Neuronal stem cell (in vitro differentiated cells): ENCODE data around the gene BTBD9.

Experiments
- DNase-seq: peaks from one replicate; pipeline ENCODE4 v3.0.0-alpha.2; 2013; ENCODE audit warnings: low spot score
- H2AFZ ChIP-seq: one replicate; pipeline ENCODE4 v1.6.1; 2013; ENCODE audit warnings: mild to moderate bottlenecking, low read length, inconsistent platforms
- H2AK5ac ChIP-seq: 2 replicates; pipeline ENCODE4 v1.6.1; 2013; ENCODE audit warnings: low read depth, mild to moderate bottlenecking, inconsistent platforms, low read length, moderate library complexity, mixed read lengths
- H2BK120ac ChIP-seq: 2 replicates; pipeline ENCODE4 v1.6.1; 2013; ENCODE audit warnings: low read depth, mild to moderate bottlenecking, inconsistent platforms, low read length, moderate library complexity, mixed read lengths
- H2BK12ac ChIP-seq: one replicate; pipeline ENCODE4 v1.6.1; 2013; ENCODE audit warnings: low read length, inconsistent platforms
- H2BK15ac ChIP-seq: 2 replicates; pipeline ENCODE4 v1.6.1; 2013; ENCODE audit warnings: mild to moderate bottlenecking, low read length, inconsistent platforms, mixed read lengths
- H2BK5ac ChIP-seq: one replicate; pipeline ENCODE4 v1.6.1; 2013; ENCODE audit warnings: inconsistent platforms, mild to moderate bottlenecking, low read length, moderate library complexity
- H3K14ac ChIP-seq: one replicate; pipeline ENCODE4 v1.6.1; 2013; ENCODE audit warnings: low read length, inconsistent platforms
- H3K18ac ChIP-seq: 2 replicates; pipeline ENCODE4 v1.6.1; 2013; ENCODE audit warnings: low read length, inconsistent platforms
- H3K23ac ChIP-seq: 2 replicates; pipeline ENCODE4 v1.6.1; 2013; ENCODE audit warnings: low read depth, mild to moderate bottlenecking, mixed read lengths, low read length, inconsistent platforms; ENCODE audit not compliant: poor library complexity
- H3K27ac ChIP-seq: replicated peaks from 3 replicates; pipeline ENCODE4 v1.5.1; 2013; ENCODE audit warnings: low read length, inconsistent platforms
- H3K27me3 ChIP-seq, 3 experiments: 2 replicates each; pipeline ENCODE4 v1.6.1; 2013; ENCODE audit warnings: low read length in 3 of 3, mild to moderate bottlenecking in 2 of 3, inconsistent platforms in 1 of 3, low read depth in 1 of 3, mixed read lengths in 1 of 3, moderate library complexity in 1 of 3; ENCODE audit not compliant: control insufficient read depth in 3 of 3, insufficient read depth in 3 of 3
- H3K36me3 ChIP-seq, 2 donors: replicated peaks in 1 of 2; 2 replicates each; pipeline ENCODE4 v1.6.1; 2013; ENCODE audit warnings: low read length in 2 of 2; ENCODE audit not compliant: control insufficient read depth in 2 of 2, insufficient read depth in 2 of 2
- H3K4ac ChIP-seq: 2 replicates; pipeline ENCODE4 v1.6.1; 2013; ENCODE audit warnings: inconsistent platforms, mild to moderate bottlenecking, low read length, moderate library complexity
- H3K4me1 ChIP-seq, 2 donors: 1 replicate in 1 of 2; 2 replicates in 1 of 2; pipeline ENCODE4 v1.6.1; 2013; ENCODE audit warnings: low read length in 2 of 2, low read depth in 1 of 2; ENCODE audit not compliant: control insufficient read depth in 2 of 2, insufficient read depth in 1 of 2
- H3K4me2 ChIP-seq: one replicate; pipeline ENCODE4 v1.6.1; 2013; ENCODE audit warnings: mild to moderate bottlenecking, low read length, inconsistent platforms; ENCODE audit not compliant: insufficient read depth, poor library complexity, severe bottlenecking
- H3K4me3 ChIP-seq, 2 donors: 2 replicates each; pipeline ENCODE4 v1.5.1; 2013; ENCODE audit warnings: low read length in 2 of 2, mild to moderate bottlenecking in 2 of 2, inconsistent platforms in 1 of 2, moderate library complexity in 1 of 2
- H3K79me1 ChIP-seq: one replicate; pipeline ENCODE4 v1.6.1; 2013; ENCODE audit warnings: low read depth, mild to moderate bottlenecking, inconsistent platforms, low read length, moderate library complexity
- H3K9ac ChIP-seq: one replicate; pipeline ENCODE4 v1.6.1; 2013; ENCODE audit warnings: mild to moderate bottlenecking, low read depth, low read length, inconsistent platforms; ENCODE audit not compliant: poor library complexity
- H3K9me3 ChIP-seq, 2 donors: replicated peaks in 1 of 2; 2 replicates each; pipeline versions ENCODE3 to v1.6.1; 2013; ENCODE audit warnings: low read length in 2 of 2, mild to moderate bottlenecking in 2 of 2, inconsistent platforms in 1 of 2, low read depth in 1 of 2, mixed read lengths in 1 of 2, moderate library complexity in 1 of 2; ENCODE audit not compliant: control insufficient read depth in 2 of 2, insufficient read depth in 1 of 2
- H4K8ac ChIP-seq: one replicate; pipeline ENCODE4 v1.6.1; 2013; ENCODE audit warnings: low read depth, mild to moderate bottlenecking, inconsistent platforms, low read length, moderate library complexity
- H4K91ac ChIP-seq: one replicate; pipeline ENCODE4 v1.6.1; 2013; ENCODE audit warnings: low read length, low read depth, mild to moderate bottlenecking, inconsistent platforms; ENCODE audit not compliant: poor library complexity
- WGBS, 2 donors: extraction: QIAGEN DNeasy Blood & Tissue Kit; methylation state at CpG; one replicate each; pipeline ENCODE4 v1.1.7; 2013; ENCODE audit warnings: missing lambda C conversion rate in 2 of 2, mixed read lengths in 1 of 2; ENCODE audit not compliant: insufficient read length in 2 of 2, insufficient replicate concordance in 1 of 2; ENCODE audit errors: extremely low coverage in 2 of 2; 5-methylcytosine and 5-hydroxymethylcytosine counted together

The BTBD9 gene

DNA sequence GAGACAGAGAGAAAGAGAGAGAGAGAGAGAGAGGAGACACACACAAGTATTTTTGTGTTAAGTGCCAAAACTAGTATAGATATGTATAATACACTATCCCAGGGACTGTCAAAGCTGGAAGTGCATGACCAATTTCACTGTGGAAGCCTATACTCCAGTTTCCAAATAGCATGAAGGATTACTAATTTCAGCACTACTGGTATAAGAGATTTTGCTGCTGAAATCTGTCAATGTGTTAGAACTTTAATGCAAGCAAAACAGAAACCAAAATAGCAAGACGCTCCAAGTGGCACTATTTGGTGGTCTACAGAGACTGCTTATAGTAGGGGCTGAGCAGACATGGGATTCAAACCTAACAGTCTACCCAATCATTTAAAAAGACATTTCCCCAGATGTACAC is 284.8 kb downstream of the BTBD9 start:
- no peak overlapping the region for H3K18ac ChIP-seq
- no peak overlapping the region for H2BK5ac ChIP-seq
- no peak overlapping the region for H3K4ac ChIP-seq
- H3K79me1 ChIP-seq, result no peaks in the 10 kb centered on the region
- no peak overlapping the region for H3K27ac ChIP-seq
- H2AK5ac ChIP-seq, result no peak overlapping the region
- H3K23ac ChIP-seq, result no peak overlapping the region
- H3K14ac ChIP-seq, result no peak overlapping the region
- H3K4me3 ChIP-seq, result no peak overlapping the region
- peaks cover 2 to 8% of the 10 kb centered on the region in 2 donors for H3K4me1 ChIP-seq
- no peak overlapping the region for H2BK120ac ChIP-seq
- no peak overlapping the region for H4K8ac ChIP-seq
- no peak overlapping the region for H2AFZ ChIP-seq
- H3K36me3 ChIP-seq, result no peaks in the 10 kb centered on the region
- H3K9ac ChIP-seq, result no peak overlapping the region
- H2BK15ac ChIP-seq, result no peak overlapping the region
- H4K91ac ChIP-seq, result no peak overlapping the region
- no peak overlapping the region for H2BK12ac ChIP-seq
- H3K4me2 ChIP-seq, result no peak overlapping the region
- no CpG with 5 or more reads among the region's 1 CpG for WGBS, 2 donors
- H3K9me3 ChIP-seq, result no peaks in the 10 kb centered on the region
- no peak for DNase-seq
- no peaks in the 10 kb centered on the region for H3K27me3 ChIP-seq

GRCh38 chr6:38354037-38354381 is 285.7 kb downstream of the BTBD9 start:
- WGBS, 2 donors, result no CpG with 5 or more reads among the region's 1 CpG
- H2BK12ac ChIP-seq, result no peak overlapping the region

DNA sequence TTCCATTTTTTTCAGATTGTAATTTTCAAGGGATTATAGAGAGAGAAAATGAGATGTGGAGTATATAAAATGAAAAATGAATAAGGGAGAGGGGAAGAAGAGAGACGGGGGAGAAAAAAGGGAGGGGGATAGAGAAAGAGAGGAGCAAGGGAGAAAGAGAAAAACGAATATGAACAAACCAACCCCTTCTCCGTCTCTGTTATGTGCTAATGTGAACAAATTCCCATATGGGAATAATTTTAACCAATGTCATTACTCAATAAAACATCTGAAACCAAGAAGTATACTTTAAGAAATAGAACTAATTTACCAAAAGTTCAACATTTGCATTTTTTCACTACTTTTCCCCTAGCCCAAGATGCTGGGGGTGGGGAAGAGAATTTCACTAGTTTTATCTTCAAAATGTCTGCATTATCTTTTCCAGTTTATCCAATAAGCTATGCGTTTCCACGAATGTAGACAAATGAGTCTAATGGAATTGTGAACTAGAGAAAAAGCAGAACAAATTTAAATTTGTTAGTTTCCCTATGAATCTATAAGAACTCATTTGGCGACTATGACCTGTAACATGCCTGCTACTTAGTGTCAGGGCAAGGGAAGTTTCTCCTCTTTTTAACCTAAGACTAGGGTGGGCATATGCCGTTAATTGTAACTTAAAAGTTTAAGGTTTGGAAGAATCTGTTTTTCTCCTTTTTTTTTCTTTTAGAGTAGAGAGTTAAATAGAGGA is 286.3 kb downstream of the BTBD9 start:
- Histone ChIP-seq H2AK5ac (no peak overlapping the region), H3K79me1 (no peaks in the 10 kb centered on the region), H4K8ac (no peak overlapping the region), H2AFZ (no peak overlapping the region), H3K9ac (no peak overlapping the region), H2BK15ac (no peak overlapping the region), H3K4me2 (no peak overlapping the region), H2BK5ac (no peak overlapping the region), H3K9me3 (no peaks in the 10 kb centered on the region), H4K91ac (no peak overlapping the region), H3K4ac (no peak overlapping the region), H3K4me1 (peaks cover 2 to 8% of the 10 kb centered on the region in 2 donors), H2BK12ac (no peak overlapping the region), H3K36me3 (no peaks in the 10 kb centered on the region), H3K4me3 (no peak overlapping the region), H3K23ac (no peak overlapping the region), H2BK120ac (no peak overlapping the region), H3K14ac (no peak overlapping the region), H3K27me3 (no peaks in the 10 kb centered on the region), H3K18ac (no peak overlapping the region), H3K27ac (no peak overlapping the region)
- DNase-seq, result no peak
- WGBS, 2 donors, result 86 to 100% methylated on average over 1 of the region's 7 CpGs

More at GRCh38 chr6:38354037-38354381, 285.7 kb downstream of the BTBD9 start:
- Histone ChIP-seq H3K23ac (no peak overlapping the region), H3K27me3 (no peaks in the 10 kb centered on the region), H2BK15ac (no peak overlapping the region), H3K36me3 (no peaks in the 10 kb centered on the region), H3K79me1 (no peaks in the 10 kb centered on the region), H3K27ac (no peak overlapping the region), H2BK5ac (no peak overlapping the region), H4K91ac (no peak overlapping the region), H2BK120ac (no peak overlapping the region), H3K18ac (no peak overlapping the region), H4K8ac (no peak overlapping the region), H3K9ac (no peak overlapping the region), H3K4me2 (no peak overlapping the region), H3K4ac (no peak overlapping the region), H2AK5ac (no peak overlapping the region), H3K4me3 (no peak overlapping the region), H3K14ac (no peak overlapping the region), H2AFZ (no peak overlapping the region), H3K4me1 (peaks cover 2 to 8% of the 10 kb centered on the region in 2 donors), H3K9me3 (no peaks in the 10 kb centered on the region)
- DNase-seq, result no peak

- no peak overlapping the region for H3K18ac ChIP-seq
- no peak overlapping the region for H3K9ac ChIP-seq
- no peak overlapping the region for H4K8ac ChIP-seq
- H2BK12ac ChIP-seq, result no peak overlapping the region
- no peak overlapping the region for H3K27ac ChIP-seq
- H3K14ac ChIP-seq, result no peak overlapping the region
- H3K4ac ChIP-seq, result no peak overlapping the region
- WGBS, 2 donors, result no CpG with 5 or more reads among the region's 1 CpG
- no peak overlapping the region for H4K91ac ChIP-seq
- H3K36me3 ChIP-seq, result no peaks in the 10 kb centered on the region
- no peak overlapping the region for H3K4me3 ChIP-seq
- no peak overlapping the region for H3K23ac ChIP-seq
- H2AK5ac ChIP-seq, result no peak overlapping the region
- H3K79me1 ChIP-seq, result no peaks in the 10 kb centered on the region
- no peaks in the 10 kb centered on the region for H3K9me3 ChIP-seq
- DNase-seq, result no peak
- H2BK120ac ChIP-seq, result no peak overlapping the region
- no peak overlapping the region for H2AFZ ChIP-seq
- no peak overlapping the region for H3K4me2 ChIP-seq
- no peak overlapping the region for H2BK5ac ChIP-seq
- H2BK15ac ChIP-seq, result no peak overlapping the region
- peaks cover 1 to 12% of the 10 kb centered on the region in 2 donors for H3K4me1 ChIP-seq
- H3K27me3 ChIP-seq, result no peaks in the 10 kb centered on the region
Measured at GRCh38 chr6:38352636-38353035, 287.1 kb downstream of the BTBD9 start.
